Glomerular visceral epithelial cell (primary cell): ENCODE results near the gene MAP3K10.

Experiments
- DNase-seq: peaks from one replicate; pipeline ENCODE4 v3.0.0-alpha.2; 2016; ENCODE audit errors: extremely low spot score

The MAP3K10 gene

GRCh38 chr19:40174092-40174491 is 17.1 kb upstream of the MAP3K10 start:
- DNase-seq, result no peak

GRCh38 chr19:40175820-40176219 is 15.4 kb upstream of the MAP3K10 start:
- no peak for DNase-seq

DNA sequence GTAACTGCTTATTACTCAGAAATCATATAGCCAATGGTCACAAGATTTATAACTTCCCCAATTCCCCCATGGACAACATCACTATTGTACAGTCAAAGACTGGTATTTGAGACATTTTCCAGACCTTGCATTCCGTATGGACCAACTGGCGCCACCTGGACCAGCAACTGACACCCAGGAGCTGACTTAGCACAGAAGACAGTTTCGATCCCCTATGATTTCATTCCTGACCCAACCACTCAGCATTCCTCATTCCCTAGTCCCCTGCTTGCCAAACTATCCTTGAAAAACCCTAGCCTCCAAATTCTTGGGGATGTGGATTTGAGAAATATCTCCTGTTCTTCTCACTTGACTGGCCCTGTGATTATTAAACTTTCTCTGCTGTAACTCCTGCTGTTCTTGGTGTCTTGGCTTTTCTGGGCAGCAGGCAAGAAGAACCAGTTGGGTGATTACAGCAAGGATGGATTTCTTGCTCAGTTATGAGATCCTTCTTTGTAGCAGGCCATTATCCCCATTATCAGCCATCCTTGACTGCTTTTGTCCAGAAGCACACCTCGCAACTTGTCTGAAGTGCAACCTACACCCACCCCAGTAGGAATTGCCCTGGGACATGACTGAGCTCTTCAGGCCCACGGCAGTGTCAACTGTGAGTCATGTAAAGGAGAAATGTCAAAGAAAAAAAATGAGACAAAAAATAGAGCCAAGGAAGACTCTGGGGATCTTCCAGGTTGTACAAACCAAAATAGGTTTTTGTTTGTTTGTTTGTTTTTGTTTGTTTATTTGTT is 13.7 kb upstream of the MAP3K10 start:
- DNase-seq, result no peak

- no peak for DNase-seq
These were observed 12.5 kb upstream of the MAP3K10 start for GRCh38 chr19:40178756-40179155.

DNA sequence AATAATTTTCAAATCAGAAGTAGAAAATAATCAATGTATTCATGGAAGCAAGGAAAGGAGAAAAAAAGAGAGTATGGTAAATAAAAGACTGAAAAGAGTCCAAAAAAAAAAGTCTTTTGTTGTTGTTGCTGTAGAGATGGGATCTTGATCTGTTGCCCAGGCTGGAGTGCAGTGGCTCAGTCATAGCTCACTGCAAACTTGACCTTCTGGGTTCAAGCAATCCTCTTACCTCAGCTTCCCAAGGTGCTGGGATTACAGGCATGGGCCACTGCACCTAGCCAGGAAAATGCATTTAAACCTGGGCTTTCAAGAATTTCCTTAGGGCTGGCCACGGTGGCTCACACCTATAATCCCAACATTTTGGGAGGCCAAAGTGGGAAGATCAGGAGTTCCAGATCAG is 7.0 kb upstream of the MAP3K10 start:
- DNase-seq, result no peak

DNA sequence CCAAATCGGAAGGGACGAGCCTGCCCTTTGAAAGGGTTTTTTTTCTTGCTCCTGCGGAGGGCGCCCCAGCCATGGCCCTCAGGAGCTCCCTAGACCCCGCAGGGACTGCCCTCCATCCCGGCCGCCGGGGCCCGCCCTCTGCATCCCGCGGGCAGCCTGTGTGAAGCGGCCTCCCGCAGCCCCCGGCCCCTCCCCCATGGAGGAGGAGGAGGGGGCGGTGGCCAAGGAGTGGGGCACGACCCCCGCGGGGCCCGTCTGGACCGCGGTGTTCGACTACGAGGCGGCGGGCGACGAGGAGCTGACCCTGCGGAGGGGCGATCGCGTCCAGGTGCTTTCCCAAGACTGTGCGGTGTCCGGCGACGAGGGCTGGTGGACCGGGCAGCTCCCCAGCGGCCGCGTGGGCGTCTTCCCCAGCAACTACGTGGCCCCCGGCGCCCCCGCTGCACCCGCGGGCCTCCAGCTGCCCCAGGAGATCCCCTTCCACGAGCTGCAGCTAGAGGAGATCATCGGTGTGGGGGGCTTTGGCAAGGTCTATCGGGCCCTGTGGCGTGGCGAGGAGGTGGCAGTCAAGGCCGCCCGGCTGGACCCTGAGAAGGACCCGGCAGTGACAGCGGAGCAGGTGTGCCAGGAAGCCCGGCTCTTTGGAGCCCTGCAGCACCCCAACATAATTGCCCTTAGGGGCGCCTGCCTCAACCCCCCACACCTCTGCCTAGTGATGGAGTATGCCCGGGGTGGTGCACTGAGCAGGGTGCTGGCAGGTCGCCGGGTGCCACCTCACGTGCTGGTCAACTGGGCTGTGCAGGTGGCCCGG is 815 bp downstream of the MAP3K10 start:
- DNase-seq, result peak; percentile 36

DNA sequence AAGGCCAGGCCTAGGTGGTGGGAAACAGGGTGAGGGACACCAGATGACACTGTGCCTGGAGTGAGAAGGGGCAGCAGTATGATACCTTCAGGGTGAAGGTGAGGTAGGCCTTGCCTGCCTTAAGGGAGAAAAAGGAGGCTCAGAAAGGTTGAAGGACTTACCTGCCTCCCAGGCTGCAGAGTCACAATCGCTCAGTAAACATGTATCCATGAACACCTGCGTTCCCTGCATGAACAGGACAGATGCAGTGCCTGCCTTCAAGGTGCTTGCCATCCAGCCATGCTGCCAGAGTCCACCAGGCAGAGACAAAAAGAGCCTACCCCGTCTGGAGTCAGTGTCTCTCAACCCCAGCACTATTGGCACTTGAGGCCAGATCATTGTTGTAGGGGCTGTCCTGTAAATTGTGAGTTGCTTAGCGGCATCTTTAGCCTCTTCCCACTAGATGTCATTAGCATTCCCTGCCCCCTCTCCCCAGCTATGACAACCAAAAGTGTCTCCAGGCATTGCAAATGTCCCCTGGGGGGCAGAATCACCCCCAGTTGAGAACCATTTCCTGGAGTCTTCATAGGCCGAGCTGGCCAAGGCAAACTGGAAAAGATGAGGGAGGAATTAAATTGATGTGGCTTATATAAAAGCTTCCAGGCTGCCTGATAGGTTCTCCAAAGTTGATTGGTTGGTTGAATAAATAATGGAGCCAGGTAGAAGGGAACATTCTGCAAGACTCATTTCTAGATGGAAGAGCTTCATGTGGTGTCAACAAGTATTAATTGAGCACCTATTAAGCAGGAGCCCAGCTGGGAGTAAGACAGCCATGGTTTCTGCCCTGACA is 1.7 kb downstream of the MAP3K10 start:
- DNase-seq, result no peak

- DNase-seq, result no peak
These were observed 2.3 kb downstream of the MAP3K10 start for GRCh38 chr19:40193587-40193849.

- DNase-seq, result no peak
These were observed 7.2 kb downstream of the MAP3K10 start for GRCh38 chr19:40198272-40198990.

GRCh38 chr19:40200341-40201099 is 9.3 kb downstream of the MAP3K10 start:
- peak; percentile 38 for DNase-seq

- no peak for DNase-seq
These were observed 13.2 kb downstream of the MAP3K10 start for GRCh38 chr19:40204381-40204780.

- no peak for DNase-seq
These were observed 14.5 kb downstream of the MAP3K10 start for GRCh38 chr19:40205760-40206159.

GRCh38 chr19:40208602-40209001 is 17.4 kb downstream of the MAP3K10 start:
- DNase-seq, result no peak

DNA sequence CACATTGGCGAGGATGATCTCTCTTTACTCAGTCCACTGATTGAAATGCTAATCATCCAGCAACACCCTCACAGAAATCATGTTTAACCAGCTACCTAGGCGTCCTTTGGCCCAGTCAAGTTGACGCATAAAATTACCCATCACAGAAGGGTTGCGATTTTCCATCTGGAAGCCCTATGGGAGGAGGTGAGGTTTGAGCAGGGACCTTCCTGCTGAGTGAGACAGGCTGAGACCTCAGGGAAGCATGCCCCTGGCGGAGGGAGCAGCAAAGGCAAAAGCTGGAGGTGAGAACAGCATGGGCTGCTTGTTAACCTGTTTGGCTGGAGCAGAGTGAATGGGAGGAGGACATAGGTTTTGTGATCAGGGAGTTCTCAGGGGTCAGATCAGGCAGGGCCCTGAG is 19.7 kb downstream of the MAP3K10 start:
- no peak for DNase-seq

GRCh38 chr19:40213251-40213829 is 22.1 kb downstream of the MAP3K10 start:
- DNase-seq, result no peak

GRCh38 chr19:40213882-40214570 is 22.8 kb downstream of the MAP3K10 start:
- no peak for DNase-seq

GRCh38 chr19:40214936-40215335 is 23.7 kb downstream of the MAP3K10 start:
- DNase-seq, result no peak

- DNase-seq, result no peak
These were observed 25.0 kb downstream of the MAP3K10 start for GRCh38 chr19:40216013-40216776.

- no peak for DNase-seq
These were observed 25.5 kb downstream of the MAP3K10 start for GRCh38 chr19:40216777-40217026.
